ENCODE measurements around the gene TTC39C.
A peak's percentile ranks its signal among the peaks of the same experiment; 100 is the strongest.

TTC39C gene

GRCh38 chr18:24011123-24011917 lies 3.2 kb upstream of the TTC39C start:
- DNase-seq (ENCODE audit: low spot score) = no peak
- TF ChIP-seq CTCF (IDR thresholded peaks at IDR 0.05; ENCODE audit: extremely low read depth, missing control alignments) = no peak

DNA sequence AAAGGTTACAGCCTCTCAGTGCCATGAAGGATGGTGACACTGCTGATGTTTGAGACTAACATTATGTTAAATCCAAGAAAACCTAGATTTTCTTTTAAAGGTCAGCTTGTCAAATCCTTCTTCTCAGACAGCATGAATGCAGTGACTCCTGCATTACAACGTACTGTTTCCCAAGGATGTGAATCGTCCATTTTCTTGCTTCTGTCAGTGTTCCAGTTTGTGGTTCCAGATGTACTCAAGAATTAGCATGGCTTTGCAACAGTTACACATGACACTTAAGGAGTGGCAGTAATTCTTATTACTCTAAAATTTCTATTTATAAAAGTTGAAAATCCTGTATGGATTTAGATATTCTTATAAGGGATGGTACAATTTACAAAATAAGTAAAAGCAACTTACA lies 1.5 kb upstream of the TTC39C start:
- DNase-seq (ENCODE audit: low spot score) = no peak
- no peak for TF ChIP-seq CTCF (IDR thresholded peaks at IDR 0.05; ENCODE audit: extremely low read depth, missing control alignments)

DNA sequence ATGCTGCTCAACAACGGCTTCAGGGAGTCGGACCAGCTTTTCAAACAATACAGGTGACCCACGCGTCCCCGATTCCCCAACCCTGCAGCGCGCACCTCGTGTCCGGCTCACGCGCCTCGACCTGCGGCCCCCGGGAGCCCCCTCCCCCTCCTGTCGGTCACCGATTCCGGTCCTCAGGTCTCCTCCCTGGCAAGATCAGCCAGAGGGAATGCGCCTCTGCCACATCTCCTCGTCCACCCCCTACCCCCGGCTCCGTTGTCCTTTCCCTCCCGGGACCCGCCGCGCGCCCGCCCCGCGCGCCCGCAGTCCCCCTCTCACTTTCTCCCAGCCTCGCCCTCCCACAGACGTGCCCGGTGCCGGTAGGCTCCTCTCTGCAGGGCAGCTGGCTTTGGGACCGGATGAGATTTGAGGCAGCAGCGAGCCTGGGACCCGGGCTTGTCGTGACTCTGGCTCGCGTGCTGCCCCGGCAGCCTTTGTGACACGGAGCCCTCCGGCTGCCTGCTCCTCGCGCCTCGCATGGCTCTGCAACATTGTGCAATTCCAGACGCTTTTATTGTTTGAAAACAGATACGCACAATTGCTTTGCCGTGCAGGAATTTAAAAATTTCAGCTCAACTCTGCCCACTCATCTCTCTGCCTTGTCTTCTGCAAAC lies 558 bp downstream of the TTC39C start:
- no peak for TF ChIP-seq CTCF (IDR thresholded peaks at IDR 0.05; ENCODE audit: extremely low read depth, missing control alignments)
- DNase-seq (ENCODE audit: low spot score) = peak; percentile 51

DNA sequence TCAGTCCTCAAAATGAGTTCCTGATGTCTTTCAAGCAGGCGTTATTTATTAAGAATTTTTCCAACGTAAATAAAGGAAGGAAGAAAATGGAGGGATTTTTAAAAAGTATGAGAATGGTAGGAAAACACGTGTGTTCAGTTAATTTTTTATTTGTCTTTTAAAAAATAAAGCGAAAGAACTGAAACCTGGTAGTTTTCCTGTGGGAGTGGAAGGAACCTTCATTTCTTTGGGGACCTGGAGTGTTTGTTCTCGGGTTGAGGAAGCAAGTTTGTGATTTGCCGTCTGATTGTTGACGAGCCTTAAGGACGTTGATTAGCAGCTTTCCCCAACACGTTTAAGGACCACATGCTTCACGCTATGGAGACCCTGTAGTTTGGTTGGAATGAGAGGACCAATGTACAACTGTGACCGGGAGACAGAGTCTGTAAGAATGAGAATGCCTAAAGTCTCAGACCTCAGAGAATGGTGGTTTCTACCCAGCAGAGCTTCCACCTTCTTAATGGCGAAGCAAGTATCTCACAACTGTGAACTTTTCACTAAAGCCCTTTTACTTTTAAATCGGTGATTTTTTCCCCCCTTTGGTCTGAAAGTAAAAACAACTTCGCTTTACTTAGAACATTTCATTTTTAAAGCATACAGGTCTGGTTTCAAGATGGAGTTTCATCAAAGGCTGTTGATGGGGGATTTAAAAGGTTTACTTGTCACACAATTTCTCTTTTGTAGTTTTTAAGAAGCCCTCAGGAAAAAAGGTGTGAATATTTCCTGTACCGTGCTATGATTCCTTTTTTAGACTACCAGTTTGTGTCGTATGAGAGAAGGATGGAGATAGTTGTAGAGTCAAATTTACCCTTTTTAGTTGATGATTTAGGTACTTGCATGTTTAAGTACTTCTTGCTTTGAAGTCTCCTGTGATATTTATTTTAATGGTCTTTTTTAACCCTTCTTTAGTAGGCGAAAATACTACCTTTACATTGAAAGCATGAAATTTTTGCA lies 1.4 kb downstream of the TTC39C start:
- no peak for TF ChIP-seq CTCF (IDR thresholded peaks at IDR 0.05; ENCODE audit: extremely low read depth, missing control alignments)
- no peak for DNase-seq (ENCODE audit: low spot score)

GRCh38 chr18:24016643-24017042 lies 2.1 kb downstream of the TTC39C start:
- no peak for DNase-seq (ENCODE audit: low spot score)

DNA sequence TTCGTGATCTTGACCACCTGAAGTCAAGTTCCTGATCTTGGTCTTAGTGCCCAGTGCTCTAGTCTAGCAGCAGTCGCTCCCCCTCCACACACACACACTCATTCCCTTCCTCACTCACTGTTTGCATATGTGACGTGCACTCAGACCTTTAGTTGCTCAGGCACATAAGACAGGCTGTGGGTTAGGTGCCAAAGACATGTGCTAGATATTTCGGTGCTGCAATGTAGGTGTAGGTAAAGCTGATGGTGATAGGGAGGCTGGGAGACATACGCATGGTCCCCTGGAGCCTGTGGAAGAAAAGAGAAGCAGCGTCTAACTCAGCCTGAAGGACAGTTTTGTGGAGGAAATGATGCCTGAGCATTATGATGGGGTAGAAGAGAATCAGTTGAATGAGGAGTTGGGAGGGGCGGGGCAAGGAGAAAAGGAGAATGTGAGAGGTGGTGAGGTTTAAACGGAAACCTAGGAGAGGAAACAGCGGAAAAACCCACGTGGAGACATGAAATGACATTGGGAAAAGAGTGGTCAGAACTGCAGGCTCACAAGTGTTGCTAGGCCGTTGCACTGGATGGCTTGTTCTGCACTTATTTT lies 3.8 kb downstream of the TTC39C start:
- no peak for DNase-seq (ENCODE audit: low spot score)
- no peak for TF ChIP-seq CTCF (IDR thresholded peaks at IDR 0.05; ENCODE audit: extremely low read depth, missing control alignments)

More at GRCh38 chr18:24016643-24017042, 2.1 kb downstream of the TTC39C start:
- TF ChIP-seq CTCF (IDR thresholded peaks at IDR 0.05; ENCODE audit: extremely low read depth, missing control alignments) = peak; percentile 15
